SK-N-MC (cell line): Measurements from ENCODE around the gene AHDC1.

ENCODE experiments used
- EZH2 ChIP-seq: fragments of 200-600 bp; sonication (generic); IDR thresholded peaks from one replicate; pipeline ENCODE4 v1.6.1; 2017; ENCODE audit warnings: antibody characterized with exemption
- POLR2AphosphoS5 ChIP-seq: IDR thresholded peaks from 2 replicates; pipeline ENCODE4 v1.6.1; 2012; ENCODE audit warnings: mild to moderate bottlenecking, low read depth, low read length, borderline replicate concordance

DNA sequence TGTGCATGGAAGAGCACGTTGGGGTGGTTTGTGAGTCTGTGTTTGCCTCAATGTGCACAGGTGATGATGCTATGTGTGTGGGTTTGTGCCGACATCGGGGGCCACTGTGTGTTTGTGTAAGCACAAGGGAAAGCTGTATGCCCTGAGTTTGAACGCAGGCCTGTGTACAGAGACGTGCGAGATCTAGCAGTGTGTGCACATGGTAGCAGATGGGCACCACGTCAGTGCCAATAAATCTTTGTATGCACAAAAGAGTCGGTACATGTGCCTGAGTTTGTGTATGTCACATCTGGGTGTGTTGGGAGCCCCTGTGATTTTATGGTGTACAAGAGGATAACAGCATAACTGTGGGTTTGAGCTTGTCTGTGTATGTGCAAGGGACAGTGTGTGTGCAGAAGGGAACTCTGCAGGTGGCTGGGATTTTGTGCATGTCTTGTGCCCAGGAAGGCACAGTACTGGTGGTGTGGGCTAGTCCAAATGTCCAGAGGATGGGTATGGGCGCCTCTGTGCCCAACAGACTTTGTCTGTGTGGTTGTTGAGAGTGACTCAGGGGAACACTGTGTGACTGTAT is 82.0 kb downstream of the AHDC1 start:
- no peak for TF ChIP-seq POLR2AphosphoS5
- no peak for TF ChIP-seq EZH2
